ENCODE data around the gene LEPR. TPM values are rescaled to one million over a fixed set of nuclear protein-coding genes. Genes with fewer than 3 reads are reported as not detected.

LEPR gene
- total RNA-seq, 1 donor from 2014 or later: 16.2 TPM

Small RNA genes lying within 50 kb of the gene (small RNA-seq; reads per million reads assigned to genes)
- not detected for gene RNU2-15P

Other genes starting within 250 kb of the LEPR start
- gene DNAJC6, start 111.1 kb upstream of the LEPR start, total RNA-seq: 5.6 TPM
- 37.8 TPM for gene LEPROT, start within 50 bp of the LEPR start, total RNA-seq